Measurements from ENCODE around the gene LDLRAD3. TPM values are rescaled to one million over a fixed set of nuclear protein-coding genes. Genes with fewer than 3 reads are reported as not detected.

The LDLRAD3 gene
- total RNA-seq, 1 experiment from 2014 or later, result 55.7 TPM

- DNase-seq (ENCODE audit: unreplicated experiment), result no peak
- intact Hi-C loops (cut with micrococcal nuclease), result no loop called here
- ChIA-PET POLR2A (interaction anchor here (0.7 kb wide), 2 partner anchors 13 to 349 kb away, joined by 3 read pairs; no protein-coding TSS in a partner anchor), CTCF (no interaction called here)
- no peak overlapping the region for H3K27ac Mint-ChIP-seq (ENCODE audit: low read depth, unreplicated experiment)
- peaks cover 56% of the 10 kb centered on the region for H3K36me3 Mint-ChIP-seq (ENCODE audit: insufficient read depth, unreplicated experiment)
- no peaks in the 10 kb centered on the region for H3K9me3 Mint-ChIP-seq (ENCODE audit: unreplicated experiment)
- no peak overlapping the region for H3K4me3 Mint-ChIP-seq (ENCODE audit: unreplicated experiment)
- H3K4me1 Mint-ChIP-seq (ENCODE audit: insufficient read depth, unreplicated experiment), result no peaks in the 10 kb centered on the region
- TF ChIP-seq CTCF (IDR thresholded peaks at IDR 0.05; ENCODE audit: unreplicated experiment), result no peak
- H3K27me3 Mint-ChIP-seq (ENCODE audit: insufficient read depth, unreplicated experiment), result no peaks in the 10 kb centered on the region
- no TSS peak for BruUV-seq (replicated peaks)
Measured at GRCh38 chr11:36227044-36227443, 283.2 kb downstream of the LDLRAD3 start.

GRCh38 chr11:36228689-36229088, 284.8 kb downstream of the LDLRAD3 start:
- no peak for TF ChIP-seq CTCF (IDR thresholded peaks at IDR 0.05; ENCODE audit: unreplicated experiment)
- CTCF ChIA-PET, result no interaction called here
- Mint-ChIP-seq H3K9me3 (ENCODE audit: unreplicated experiment) (no peaks in the 10 kb centered on the region), H3K27me3 (ENCODE audit: insufficient read depth, unreplicated experiment) (no peaks in the 10 kb centered on the region), H3K4me1 (ENCODE audit: insufficient read depth, unreplicated experiment) (no peaks in the 10 kb centered on the region), H3K4me3 (ENCODE audit: unreplicated experiment) (no peak overlapping the region), H3K36me3 (ENCODE audit: insufficient read depth, unreplicated experiment) (peaks cover 58% of the 10 kb centered on the region), H3K27ac (ENCODE audit: low read depth, unreplicated experiment) (no peak overlapping the region)
- no TSS peak for BruUV-seq (replicated peaks)
- POLR2A ChIA-PET, result interaction anchor here (0.5 kb wide), 1 partner anchor 155 kb away, joined by 3 read pairs; no protein-coding TSS in a partner anchor
- intact Hi-C loops (cut with micrococcal nuclease), result no loop called here
- no peak for DNase-seq (ENCODE audit: unreplicated experiment)

GRCh38 chr11:36229091-36229705, 285.3 kb downstream of the LDLRAD3 start:
- TF ChIP-seq CTCF (IDR thresholded peaks at IDR 0.05; ENCODE audit: unreplicated experiment), result no peak
- no TSS peak for BruUV-seq (replicated peaks)
- ChIA-PET POLR2A (interaction anchor here (0.5 kb wide), 1 partner anchor 156 kb away, joined by 3 read pairs; no protein-coding TSS in a partner anchor), CTCF (no interaction called here)
- intact Hi-C loops (cut with micrococcal nuclease), result no loop called here
- Mint-ChIP-seq H3K9me3 (ENCODE audit: unreplicated experiment) (no peaks in the 10 kb centered on the region), H3K4me3 (ENCODE audit: unreplicated experiment) (no peak overlapping the region), H3K27ac (ENCODE audit: low read depth, unreplicated experiment) (no peak overlapping the region), H3K36me3 (ENCODE audit: insufficient read depth, unreplicated experiment) (peaks cover 54% of the 10 kb centered on the region), H3K4me1 (ENCODE audit: insufficient read depth, unreplicated experiment) (no peaks in the 10 kb centered on the region), H3K27me3 (ENCODE audit: insufficient read depth, unreplicated experiment) (no peaks in the 10 kb centered on the region)
- no peak for DNase-seq (ENCODE audit: unreplicated experiment)

GRCh38 chr11:36230779-36231699, 287.2 kb downstream of the LDLRAD3 start:
- no peak overlapping the region for H3K27ac Mint-ChIP-seq (ENCODE audit: low read depth, unreplicated experiment)
- BruUV-seq (replicated peaks), result TSS peak; percentile 32
- DNase-seq (ENCODE audit: unreplicated experiment), result no peak
- POLR2A ChIA-PET, result interaction anchor here (1.4 kb wide), 1 partner anchor 37 kb away, joined by 4 read pairs; no protein-coding TSS in a partner anchor
- no peak overlapping the region for H3K4me3 Mint-ChIP-seq (ENCODE audit: unreplicated experiment)
- peaks cover 54% of the 10 kb centered on the region for H3K36me3 Mint-ChIP-seq (ENCODE audit: insufficient read depth, unreplicated experiment)
- CTCF ChIA-PET, result no interaction called here
- no peaks in the 10 kb centered on the region for H3K4me1 Mint-ChIP-seq (ENCODE audit: insufficient read depth, unreplicated experiment)
- H3K9me3 Mint-ChIP-seq (ENCODE audit: unreplicated experiment), result no peaks in the 10 kb centered on the region
- TF ChIP-seq CTCF (IDR thresholded peaks at IDR 0.05; ENCODE audit: unreplicated experiment), result no peak
- H3K27me3 Mint-ChIP-seq (ENCODE audit: insufficient read depth, unreplicated experiment), result no peaks in the 10 kb centered on the region
- intact Hi-C loops (cut with micrococcal nuclease), result no loop called here
